Sciatic nerve (tissue), 2 donors: ENCODE results near the gene COL6A5. TPM values are rescaled to one million over a fixed set of nuclear protein-coding genes. Genes with fewer than 3 reads are reported as not detected.
"Not testable (repeated sequence)": the region's sequence is repeated elsewhere in the genome, so short reads cannot be mapped to it uniquely, and the experiment has no call there.

Source experiments
- ATAC-seq: fragments of 200-7000 bp; cut with Tn5 transposase; one replicate; pipeline ENCODE4 v1.9.1; 2020; ENCODE audit warnings: mild to moderate bottlenecking, moderate library complexity
- DNase-seq: peaks from one replicate; pipeline ENCODE4 v3.0.0-alpha.2; 2020; ENCODE audit warnings: low spot score
- intact Hi-C: fragments of 100-400 bp; cut with DNase I; formaldehyde crosslinking; loops from one replicate; pipeline ENCODE4 v1.14.2; 2022
- total RNA-seq: library from RNA; stranded (reverse); fragmentation: NEBNext Ultra II Directional; extraction: Animal tissue kit (Norgen Biotek cat#: 25700); gene quantifications from one replicate; pipeline ENCODE4 v1.2.1, GENCODE V29; 2021
- donor health status: DM: no; HTN: no; CAD: no.
- donor health status: DM: no; HTN: no; CAD: no.

Gene COL6A5
- total RNA-seq, 1 donor from 2014 or later: not detected

DNA sequence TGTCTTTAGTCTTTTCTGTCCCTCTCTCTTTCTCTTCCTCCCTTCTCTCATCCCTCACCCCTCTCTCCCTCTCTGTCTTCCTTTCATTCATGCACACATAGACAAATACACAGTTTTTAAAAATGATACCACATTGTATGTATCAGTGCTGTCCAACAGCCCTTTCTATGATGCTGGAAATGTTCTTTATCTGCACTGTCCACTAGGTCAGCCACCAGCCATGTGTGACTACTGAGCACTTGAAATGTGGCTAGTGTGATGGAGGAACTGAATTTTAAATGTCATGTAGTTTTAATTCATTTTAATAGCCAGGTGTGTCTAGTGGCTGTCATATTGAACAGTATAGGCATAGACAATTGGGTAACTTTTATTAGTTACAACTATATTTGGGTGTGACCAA, 34.9 kb downstream of the COL6A5 start:
- intact Hi-C loops: no loop called here
- no peak for ATAC-seq
- DNase-seq: no peak

DNA sequence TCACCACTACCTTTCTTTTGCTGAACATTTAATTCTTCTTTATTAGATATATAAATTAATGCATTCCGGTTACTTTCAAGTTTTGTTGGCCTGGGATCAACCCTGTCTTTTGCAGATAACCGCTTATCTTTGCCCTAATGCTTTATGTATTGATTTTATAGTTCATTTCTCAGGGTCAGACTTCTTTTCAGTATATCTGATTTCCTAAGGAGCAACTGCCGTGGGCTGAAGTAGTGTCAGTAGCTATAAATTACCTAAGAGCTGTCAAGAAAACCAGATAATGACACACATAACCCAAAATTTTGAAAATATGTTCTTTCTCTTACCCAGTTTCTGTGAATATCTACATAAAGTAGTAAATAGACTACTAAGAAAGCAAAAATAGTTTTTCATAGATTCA, 38.0 kb downstream of the COL6A5 start:
- no peak for DNase-seq
- intact Hi-C loops: no loop called here
- no peak for ATAC-seq

DNA sequence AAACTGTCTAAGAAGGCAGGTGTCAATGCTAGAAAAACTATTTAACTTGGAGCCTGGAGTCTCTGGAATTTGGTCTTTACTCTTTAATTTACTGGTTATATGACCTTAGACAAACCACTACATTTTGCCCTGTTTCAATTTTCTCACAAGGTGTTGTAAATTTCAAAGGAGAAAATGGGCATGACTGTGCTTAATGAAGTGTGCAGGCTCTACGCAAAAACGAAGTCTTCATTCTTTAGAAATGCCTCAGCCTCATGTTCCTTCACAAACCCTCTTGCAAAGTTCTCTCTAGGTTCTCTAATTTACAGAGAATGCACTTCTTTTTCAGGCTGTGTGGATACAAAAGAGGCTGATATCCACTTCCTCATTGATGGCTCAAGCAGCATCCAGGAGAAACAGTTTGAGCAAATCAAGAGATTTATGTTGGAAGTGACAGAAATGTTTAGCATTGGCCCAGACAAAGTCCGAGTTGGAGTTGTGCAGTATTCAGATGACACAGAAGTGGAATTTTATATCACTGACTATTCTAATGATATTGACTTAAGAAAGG, 39.1 kb downstream of the COL6A5 start:
- DNase-seq: no peak
- intact Hi-C loops: no loop called here
- no peak for ATAC-seq

DNA sequence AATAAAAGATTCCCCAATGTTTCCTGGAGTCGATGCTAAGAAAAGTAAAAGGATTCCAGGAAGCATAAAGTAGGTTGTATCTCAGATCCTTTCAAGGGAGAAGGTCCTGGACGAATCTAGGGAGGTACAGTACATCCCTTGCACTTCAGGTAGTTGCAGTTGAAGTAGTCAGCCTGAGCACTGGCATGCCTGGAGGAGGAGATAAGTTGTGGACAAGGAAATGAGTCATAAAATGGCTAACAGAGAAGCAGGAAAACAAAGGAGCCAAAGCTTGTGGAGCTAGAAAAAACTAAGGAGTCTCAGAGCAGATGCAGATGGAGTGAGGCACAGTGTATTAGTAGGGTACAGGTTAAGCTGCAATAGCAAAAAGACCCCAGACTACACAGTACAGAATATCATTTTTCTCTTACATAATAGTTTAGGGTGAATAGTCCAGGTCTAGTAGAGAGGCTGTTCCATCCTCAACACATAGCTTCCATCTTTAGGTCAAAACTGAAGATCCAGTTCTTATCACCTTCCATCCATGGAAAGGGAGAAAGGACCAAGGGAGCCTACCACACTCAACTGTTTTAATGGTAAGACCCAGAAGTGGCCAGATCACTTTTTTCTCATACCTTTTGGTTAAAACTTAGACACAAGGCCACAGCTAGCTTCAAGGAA, 41.3 kb downstream of the COL6A5 start:
- DNase-seq (no peak), ATAC-seq (no peak)
- intact Hi-C loops: no loop called here

DNA sequence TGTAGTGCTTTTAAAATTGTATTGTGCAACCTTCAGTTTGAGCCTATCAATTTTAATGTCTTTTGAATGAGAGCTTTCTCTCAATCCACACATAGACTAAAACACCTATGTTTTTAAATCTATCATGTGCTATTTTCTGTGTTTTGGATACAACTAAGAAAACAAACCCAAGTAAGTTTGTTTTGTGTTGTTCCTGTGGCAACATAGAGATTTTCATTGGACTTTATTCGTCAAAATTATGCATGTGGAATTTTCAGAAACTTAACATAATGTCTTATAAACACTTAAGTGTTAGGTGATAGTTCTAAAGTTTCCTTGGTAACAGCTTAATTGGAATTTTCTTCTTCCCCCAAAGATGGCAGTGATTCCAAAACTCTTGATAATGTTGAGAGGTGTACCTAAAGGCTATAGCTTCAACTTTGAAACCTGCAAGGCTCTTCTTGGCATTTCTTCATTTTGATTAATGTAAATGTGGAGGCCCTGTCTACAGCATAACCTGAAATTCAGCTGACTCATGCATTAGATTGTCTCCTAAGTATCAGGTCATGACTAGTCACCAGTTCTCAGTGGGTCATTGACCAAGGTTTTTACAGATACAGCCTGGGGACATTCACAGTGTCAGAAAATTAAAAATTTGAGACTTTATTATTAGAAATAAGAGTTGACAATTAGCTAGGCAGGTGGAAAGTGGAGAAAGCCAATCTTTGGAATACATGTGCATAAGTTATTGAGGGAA, 44.4 kb downstream of the COL6A5 start:
- DNase-seq: no peak
- intact Hi-C loops: no loop called here
- no peak for ATAC-seq

DNA sequence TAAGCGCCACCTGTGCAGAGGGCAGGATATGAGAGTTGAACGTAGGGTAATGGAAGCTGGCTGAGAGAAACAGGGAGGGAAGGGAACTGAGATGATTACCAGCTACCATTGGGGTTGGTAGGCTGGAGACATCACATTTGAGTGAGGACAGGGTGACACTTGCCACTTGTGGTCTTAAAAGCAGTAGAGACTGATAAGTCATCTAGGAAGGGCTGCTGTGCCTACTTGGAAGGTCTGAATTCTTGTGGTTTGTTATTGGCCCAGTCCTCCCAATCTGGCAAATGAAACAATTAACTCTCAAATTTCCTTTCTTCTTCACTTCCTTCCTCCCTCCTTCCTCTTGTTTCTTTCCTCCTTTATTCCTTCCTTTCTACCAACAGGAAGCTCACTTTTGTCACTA, 46.8 kb downstream of the COL6A5 start:
- DNase-seq (no peak), ATAC-seq (no peak)
- intact Hi-C loops: no loop called here

DNA sequence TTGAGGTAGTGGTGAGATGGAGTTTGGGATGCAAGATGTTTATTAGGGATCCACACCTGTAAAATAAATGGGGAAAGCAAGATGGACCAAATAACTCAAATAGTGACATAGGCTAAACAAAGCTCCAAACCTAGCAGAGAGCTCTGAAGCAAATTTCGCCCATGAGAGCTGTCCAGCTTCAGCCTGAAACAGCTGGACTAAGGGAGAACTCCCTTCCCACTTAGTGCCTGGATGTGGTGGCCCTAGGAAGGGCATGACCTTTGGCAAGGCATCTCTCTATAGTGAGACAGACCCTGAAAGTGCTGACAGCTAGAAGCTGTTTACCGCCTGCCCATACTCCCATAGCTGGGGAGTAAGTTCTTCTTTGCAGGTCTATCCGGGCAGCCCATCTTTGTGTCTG, 48.1 kb downstream of the COL6A5 start:
- DNase-seq (no peak), ATAC-seq (no peak)
- intact Hi-C loops: no loop called here

DNA sequence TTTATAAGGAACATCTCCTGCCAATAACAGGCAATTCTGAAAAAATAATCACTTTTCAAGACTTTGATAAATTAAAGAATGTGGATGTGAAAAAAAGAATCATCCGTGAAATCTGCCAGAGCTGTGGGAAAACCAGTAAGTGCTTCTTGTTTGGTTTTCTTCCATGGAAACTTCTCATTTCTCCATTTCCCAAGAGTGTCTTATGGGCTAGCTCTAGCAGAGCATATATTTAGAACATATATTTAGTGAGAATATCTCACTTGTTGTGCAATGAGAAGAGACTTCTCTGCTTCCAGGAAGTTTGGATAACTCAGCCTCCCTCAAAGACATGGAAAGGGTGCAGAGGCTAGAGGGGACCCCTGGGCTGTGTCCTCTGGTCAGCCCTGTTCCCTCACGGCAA, 49.9 kb downstream of the COL6A5 start:
- DNase-seq (no peak), ATAC-seq (no peak)
- intact Hi-C loops: no loop called here

DNA sequence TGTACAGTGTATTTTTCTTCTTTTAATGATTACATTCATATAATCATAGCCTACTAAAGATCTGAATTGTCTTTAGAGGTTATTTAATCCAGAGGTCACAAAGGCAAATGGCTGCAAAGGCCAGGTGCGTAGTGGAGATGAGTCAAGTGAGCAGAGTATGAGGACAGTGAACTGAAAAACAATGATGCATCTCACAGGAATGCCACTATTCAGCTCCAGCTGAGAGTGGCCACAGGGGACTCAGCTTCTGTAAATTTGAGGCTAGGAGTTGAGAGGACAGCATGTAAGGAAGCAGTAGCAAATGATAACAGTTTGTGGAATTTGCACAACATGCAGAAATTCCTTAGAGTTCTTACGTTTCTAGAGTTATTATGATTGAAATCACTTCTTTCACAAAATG, 50.4 kb downstream of the COL6A5 start:
- DNase-seq: no peak
- intact Hi-C loops: no loop called here
- ATAC-seq: no peak

DNA sequence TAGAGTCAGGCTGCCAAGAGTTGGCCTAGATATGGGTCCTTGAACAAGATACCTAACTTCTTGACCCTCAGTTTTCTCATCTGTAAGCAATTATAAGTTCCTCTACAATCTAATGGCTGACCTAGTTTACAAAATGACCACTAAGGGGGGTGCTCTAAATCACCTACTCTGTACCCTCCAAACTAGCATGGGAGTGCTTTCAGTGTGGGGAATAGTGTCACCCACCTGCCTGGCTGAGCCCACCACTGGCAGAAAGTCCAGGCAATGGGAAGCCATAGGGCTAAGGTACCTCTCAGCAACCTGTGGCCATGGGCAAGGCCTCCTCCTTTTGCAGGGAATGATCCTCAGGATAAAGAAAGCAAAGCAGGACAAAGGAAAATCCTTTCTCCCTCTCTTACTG, 58.9 kb downstream of the COL6A5 start:
- DNase-seq (no peak), ATAC-seq (no peak)
- intact Hi-C loops: no loop called here

DNA sequence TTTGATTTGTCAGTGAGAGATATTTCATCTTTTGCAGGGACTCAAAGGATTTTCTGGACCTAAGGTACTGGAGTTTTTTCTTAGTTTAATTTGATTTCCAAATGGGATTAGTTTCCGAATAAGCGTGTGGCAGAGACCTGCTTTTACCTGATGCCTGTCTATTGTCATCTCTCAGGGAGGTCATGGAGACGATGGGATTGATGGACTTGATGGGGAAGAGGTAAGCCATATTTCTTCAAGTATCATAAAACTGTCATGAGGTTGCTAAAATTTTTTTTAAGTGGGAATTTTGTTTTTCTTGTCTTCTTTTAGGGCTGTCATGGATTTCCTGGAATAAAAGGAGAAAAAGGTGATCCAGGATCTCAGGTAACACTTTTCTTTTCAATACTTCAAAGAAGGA, 60.5 kb downstream of the COL6A5 start:
- ATAC-seq: no peak
- no peak for DNase-seq
- intact Hi-C loops: no loop called here

DNA sequence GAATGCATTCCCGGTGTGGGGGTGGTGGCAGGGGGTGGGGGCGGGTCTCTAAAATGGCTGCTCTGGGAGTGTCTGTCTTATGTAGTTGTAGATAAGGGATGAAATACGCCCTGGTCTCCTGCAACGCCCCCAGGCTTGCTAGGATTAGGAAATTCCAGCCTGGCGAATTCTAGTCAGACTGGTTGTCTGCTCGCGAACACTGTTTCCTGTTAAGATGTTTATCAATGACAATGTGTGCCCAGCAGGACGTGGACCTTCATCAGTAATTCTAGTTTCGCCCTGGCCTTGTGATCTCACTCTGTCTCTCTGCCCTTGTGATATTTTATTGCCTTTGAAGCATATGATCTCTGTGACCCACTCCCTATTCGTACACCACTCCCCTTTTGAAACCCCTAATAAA, 62.8 kb downstream of the COL6A5 start:
- intact Hi-C loops, ATAC-seq, DNase-seq: not testable (repeated sequence)

DNA sequence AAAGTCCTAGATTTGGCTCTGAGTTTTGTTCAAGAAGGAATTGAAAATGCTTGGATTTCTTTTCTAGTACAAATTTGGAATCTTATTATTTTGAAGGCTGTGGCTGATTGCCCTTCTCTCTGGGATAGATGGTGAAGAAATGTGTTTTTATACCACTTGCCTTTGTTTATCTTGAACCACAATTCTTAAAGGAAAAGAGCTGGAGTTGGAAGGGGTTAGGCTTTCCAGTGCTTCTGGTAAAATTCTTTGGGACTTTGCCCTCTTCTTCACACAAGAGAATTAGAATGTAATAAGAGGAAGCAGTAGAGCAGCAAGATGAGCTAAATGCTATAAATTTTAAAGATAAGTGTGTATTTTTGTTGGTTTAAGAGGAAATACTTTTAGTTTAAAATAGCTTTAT, 65.8 kb downstream of the COL6A5 start:
- ATAC-seq (peak; percentile 68), DNase-seq (no peak)
- intact Hi-C loops: no loop called here

DNA sequence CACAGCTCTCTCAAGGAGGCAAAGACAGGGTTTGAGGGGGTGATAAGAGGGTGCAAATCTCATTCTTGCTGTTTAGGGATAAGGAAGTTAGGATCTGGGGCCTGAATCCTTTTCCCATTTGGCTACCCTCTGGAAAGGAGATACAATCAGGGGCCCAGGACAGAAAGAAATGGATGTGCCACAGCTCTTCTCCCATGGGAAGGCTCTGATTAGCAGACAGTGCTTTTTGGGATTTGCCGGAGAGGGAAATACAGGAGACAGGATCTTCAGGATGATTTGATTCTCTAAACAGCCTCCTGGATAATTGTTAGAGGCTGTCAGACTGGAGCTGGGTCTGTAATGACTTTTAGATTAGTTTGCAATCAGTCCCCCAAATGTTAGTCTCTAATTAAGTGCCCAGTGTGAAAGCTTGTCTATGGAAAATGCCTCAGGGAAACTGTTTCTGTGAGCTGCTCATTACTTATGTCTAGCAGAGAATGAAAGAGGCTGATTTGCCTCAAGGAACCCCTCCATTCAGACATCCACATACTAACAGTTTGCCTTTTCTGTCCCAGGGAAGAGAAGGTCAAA, 67.6 kb downstream of the COL6A5 start:
- DNase-seq (no peak), ATAC-seq (no peak)
- intact Hi-C loops: no loop called here

DNA sequence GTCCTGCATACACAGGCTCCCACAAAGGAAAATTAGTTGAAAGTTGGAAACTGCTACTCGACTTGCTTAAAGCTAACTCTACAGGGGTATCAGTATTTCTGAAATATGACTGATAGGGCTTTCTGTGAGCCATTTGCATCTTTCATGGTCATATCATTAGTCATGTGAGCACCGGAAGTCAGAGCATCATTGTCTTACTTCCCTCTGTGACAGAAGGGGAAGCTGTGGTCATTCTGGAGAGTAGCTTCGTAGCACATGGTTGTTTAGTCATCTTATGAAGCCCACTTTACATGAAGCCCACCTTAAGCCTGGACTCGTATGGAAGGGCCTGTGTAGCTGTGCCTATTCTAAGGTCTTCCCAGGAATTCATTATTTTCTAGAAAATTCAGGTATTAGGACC, 69.0 kb downstream of the COL6A5 start:
- no peak for DNase-seq
- intact Hi-C loops: no loop called here
- ATAC-seq: no peak

DNA sequence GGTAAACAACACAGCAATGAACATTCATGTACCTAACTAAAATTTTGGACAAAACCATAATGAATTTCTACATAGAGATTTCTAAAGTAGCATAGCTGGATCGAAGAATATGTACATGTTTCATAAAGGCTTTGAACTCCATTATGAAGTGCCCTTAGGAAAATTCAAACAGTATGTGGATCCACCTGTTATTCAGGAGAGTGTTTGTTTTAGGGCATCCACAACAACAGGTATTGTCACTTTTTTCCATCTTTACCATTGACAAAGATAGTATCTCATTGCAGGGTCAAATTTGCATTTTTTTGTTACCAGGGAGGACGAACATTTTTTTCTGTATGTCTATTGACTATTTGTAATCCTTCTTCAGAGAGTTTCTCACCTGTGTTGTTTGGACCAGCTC, 75.0 kb downstream of the COL6A5 start:
- DNase-seq (no peak), ATAC-seq (no peak)
- intact Hi-C loops: no loop called here

DNA sequence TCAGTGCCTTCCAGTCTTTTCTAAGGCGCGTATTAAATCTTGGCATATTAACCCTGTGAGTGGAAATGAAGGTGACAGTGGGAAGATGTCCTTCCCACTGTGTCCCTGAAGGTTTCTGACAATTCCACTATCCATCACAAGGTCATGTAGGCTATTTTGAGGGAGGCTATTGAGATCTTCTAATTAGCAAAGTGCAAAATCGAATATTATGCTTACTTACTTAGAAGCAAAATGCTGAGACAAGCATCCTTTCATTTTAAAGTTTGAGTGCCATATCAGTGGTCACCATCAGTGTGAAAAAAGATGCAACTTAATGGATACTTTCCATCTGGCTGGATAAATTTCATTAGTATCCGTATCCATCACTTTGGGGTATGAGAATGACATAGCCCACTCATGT, 77.6 kb downstream of the COL6A5 start:
- DNase-seq: no peak
- ATAC-seq: no peak
- intact Hi-C loops: no loop called here

DNA sequence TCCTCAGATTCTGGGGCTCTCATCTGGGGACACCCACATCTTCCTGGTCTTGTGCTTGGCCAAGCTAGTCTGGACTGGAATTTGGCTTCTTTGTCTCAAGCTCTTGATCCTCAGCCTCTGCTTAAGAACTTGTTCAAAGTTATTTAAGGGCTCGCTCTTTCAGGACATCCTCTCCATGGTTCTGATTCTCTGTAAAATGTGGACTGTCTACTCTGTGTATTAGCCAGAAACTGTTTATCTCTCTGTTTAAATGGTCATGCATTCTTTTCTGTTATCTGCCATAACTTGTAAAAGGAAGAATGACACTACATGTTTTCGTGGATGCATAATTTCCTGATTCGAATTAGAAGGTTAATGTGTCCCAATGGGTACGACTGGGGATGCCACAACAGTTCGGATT, 79.4 kb downstream of the COL6A5 start:
- ATAC-seq (no peak), DNase-seq (no peak)
- intact Hi-C loops: no loop called here

DNA sequence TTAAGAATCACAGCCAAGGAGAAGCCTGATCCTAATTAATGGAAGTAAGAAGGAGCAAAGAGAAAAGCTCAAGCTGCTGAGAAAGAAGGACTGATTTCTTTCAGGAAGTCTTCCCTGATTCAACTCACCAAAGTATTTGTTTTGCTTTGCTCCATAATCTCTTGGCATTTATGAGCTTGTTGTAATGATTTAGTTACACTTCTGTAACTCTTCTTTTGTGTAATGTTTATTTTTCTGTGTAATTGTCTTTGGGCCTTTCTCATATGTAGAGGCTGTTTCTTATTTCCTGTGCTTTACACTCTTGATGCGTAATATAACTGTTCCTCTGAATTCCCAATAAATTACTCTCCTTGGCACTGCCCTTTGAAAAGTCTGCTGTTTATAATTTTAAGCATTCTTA, 80.0 kb downstream of the COL6A5 start:
- no peak for ATAC-seq
- no peak for DNase-seq
- intact Hi-C loops: no loop called here

DNA sequence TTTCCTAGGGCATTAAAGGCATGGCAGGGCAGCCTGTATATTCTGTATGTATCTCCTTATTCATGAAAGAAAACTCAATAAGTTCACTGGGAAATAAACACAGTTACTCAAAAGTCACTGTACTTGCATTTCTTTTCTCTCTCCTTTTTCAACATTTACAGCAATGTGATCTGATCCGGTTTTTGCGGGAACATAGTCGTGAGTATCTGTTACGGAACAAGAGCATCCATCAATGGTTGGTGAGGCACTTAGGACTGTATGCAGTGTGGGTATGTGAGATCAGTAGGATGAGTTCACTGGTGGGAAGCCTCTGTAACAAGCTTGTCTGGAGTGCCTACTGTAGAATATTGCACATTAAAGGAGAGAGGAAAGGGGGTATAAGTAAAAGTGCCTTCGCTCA, 80.7 kb downstream of the COL6A5 start:
- intact Hi-C loops: no loop called here
- no peak for ATAC-seq

More for the DNA sequence above, 80.7 kb downstream of the COL6A5 start:
- no peak for DNase-seq
